SK-N-SH (cell line): ENCODE results near the gene FLCN.

Source experiments
- MXI1 ChIP-seq: IDR thresholded peaks from 2 replicates; pipeline ENCODE4 v1.6.1; 2012; ENCODE audit warnings: mild to moderate bottlenecking, low read depth, low read length, improper control_type of control experiment
- TAF1 ChIP-seq: IDR thresholded peaks from 2 replicates; pipeline ENCODE4 v1.6.1; 2012; ENCODE audit warnings: low read depth, mild to moderate bottlenecking, low read length, moderate library complexity, borderline replicate concordance

- TF ChIP-seq MXI1 = no peak
- TF ChIP-seq TAF1 = no peak
Measured at GRCh38 chr17:17269926-17270773, 33.2 kb upstream of the FLCN start.
